Measurements from ENCODE around the gene S100A13. TPM values are rescaled to one million over a fixed set of nuclear protein-coding genes. Genes with fewer than 3 reads are reported as not detected.

Gene S100A13
- total RNA-seq, 6 experiments from 2014 or later = 10.4 to 24.5 (median 21.9) TPM

GRCh38 chr1:153646672-153647345 is 19.5 kb upstream of the S100A13 start:
- no peak for DNase-seq
- Histone ChIP-seq H3K4me1 (peaks cover 0 to 29% (median 15%) of the 10 kb centered on the region in 4 donors), H3K27ac (no peak overlapping the region)

GRCh38 chr1:153643816-153644215 is 16.5 kb upstream of the S100A13 start:
- intact Hi-C loops (cut with DNase I) = loop anchor here in 1 of 2 donors (10.0 kb wide), 1 partner anchor 69 kb away; no protein-coding TSS in a partner anchor
- DNase-seq (no peak), ATAC-seq (peak; percentile 46 to 76 (median 70))
- Histone ChIP-seq H3K36me3 (peaks cover 8 to 73% (median 57%) of the 10 kb centered on the region in 4 donors), H3K27ac (peak overlapping the region in 1 of 3 donors; percentile 33), H3K4me3 (no peak overlapping the region), H3K4me1 (peaks cover 0 to 16% (median 8%) of the 10 kb centered on the region in 4 donors), H3K27me3 (no peaks in the 10 kb centered on the region), H3K9me3 (no peaks in the 10 kb centered on the region)
- no peak for TF ChIP-seq CTCF (IDR thresholded peaks at IDR 0.05)
- TF ChIP-seq POLR2A (IDR thresholded peaks at IDR 0.05) = no peak

More at GRCh38 chr1:153646672-153647345, 19.5 kb upstream of the S100A13 start:
- 95% methylated on average over 3 of the region's 5 CpGs for WGBS (ENCODE audit: insufficient coverage, low coverage, low lambda C conversion rate, missing lambda C conversion rate)
- Histone ChIP-seq H3K27me3 (no peaks in the 10 kb centered on the region), H3K4me3 (no peak overlapping the region), H3K9me3 (no peaks in the 10 kb centered on the region), H3K36me3 (peaks cover 5 to 46% (median 33%) of the 10 kb centered on the region in 4 donors)
- no peak for TF ChIP-seq CTCF (IDR thresholded peaks at IDR 0.05)
- TF ChIP-seq POLR2A (IDR thresholded peaks at IDR 0.05) = no peak
- peak in 1 of 4 donors; percentile 11 for ATAC-seq
- intact Hi-C loops (cut with DNase I) = loop anchor here in 1 of 2 donors (10.0 kb wide), 1 partner anchor 72 kb away; no protein-coding TSS in a partner anchor

GRCh38 chr1:153643100-153643499 is 15.8 kb upstream of the S100A13 start:
- H3K27me3 ChIP-seq = no peaks in the 10 kb centered on the region
- no peak overlapping the region for H3K4me3 ChIP-seq
- DNase-seq (no peak), ATAC-seq (no peak)
- no peak overlapping the region for H3K27ac ChIP-seq
- TF ChIP-seq POLR2A (IDR thresholded peaks at IDR 0.05) (no peak), CTCF (IDR thresholded peaks at IDR 0.05) (no peak)
- peaks cover 8 to 80% (median 61%) of the 10 kb centered on the region in 4 donors for H3K36me3 ChIP-seq
- 91% methylated on average over 11 of the region's 11 CpGs for WGBS (ENCODE audit: insufficient coverage, low coverage, low lambda C conversion rate, missing lambda C conversion rate)
- H3K9me3 ChIP-seq = no peaks in the 10 kb centered on the region
- peaks cover 0 to 16% (median 8%) of the 10 kb centered on the region in 4 donors for H3K4me1 ChIP-seq
- intact Hi-C loops (cut with DNase I) = loop anchor here in 1 of 2 donors (10.0 kb wide), 1 partner anchor 68 kb away; no protein-coding TSS in a partner anchor

GRCh38 chr1:153642161-153642560 is 14.9 kb upstream of the S100A13 start:
- DNase-seq (no peak), ATAC-seq (no peak)
- intact Hi-C loops (cut with DNase I) = loop anchor here in 1 of 2 donors (10.0 kb wide), 1 partner anchor 67 kb away; no protein-coding TSS in a partner anchor
- 82% methylated on average over 11 of the region's 11 CpGs for WGBS (ENCODE audit: insufficient coverage, low coverage, low lambda C conversion rate, missing lambda C conversion rate)
- H3K27me3 ChIP-seq = no peaks in the 10 kb centered on the region
- H3K9me3 ChIP-seq = no peaks in the 10 kb centered on the region
- TF ChIP-seq POLR2A (IDR thresholded peaks at IDR 0.05) (no peak), CTCF (IDR thresholded peaks at IDR 0.05) (no peak)
- H3K27ac ChIP-seq = no peak overlapping the region
- H3K4me1 ChIP-seq = peaks cover 0 to 16% (median 8%) of the 10 kb centered on the region in 4 donors
- no peak overlapping the region for H3K4me3 ChIP-seq
- H3K36me3 ChIP-seq = peaks cover 8 to 90% (median 66%) of the 10 kb centered on the region in 4 donors

All from right lobe of liver (tissue), 6 donors.